IPS-15b (cell line): ENCODE data around the gene RAP2A.
A peak's percentile ranks its signal among the peaks of the same experiment; 100 is the strongest.

Experiments
- H3K27me3 ChIP-seq: one replicate; pipeline ENCODE4 v1.6.1; 2013; ENCODE audit warnings: low read length; ENCODE audit not compliant: control insufficient read depth, insufficient read depth
- H3K36me3 ChIP-seq: one replicate; pipeline ENCODE4 v1.6.1; 2013; ENCODE audit warnings: low read length; ENCODE audit not compliant: control insufficient read depth, insufficient read depth
- H3K4me1 ChIP-seq: one replicate; pipeline ENCODE4 v1.6.1; 2013; ENCODE audit warnings: mild to moderate bottlenecking, low read length; ENCODE audit not compliant: control insufficient read depth, insufficient read depth
- H3K4me3 ChIP-seq: one replicate; pipeline ENCODE4 v1.5.1; 2013; ENCODE audit warnings: low read depth, low read length
- H3K9ac ChIP-seq: one replicate; pipeline ENCODE4 v1.6.1; 2013; ENCODE audit warnings: low read depth, mild to moderate bottlenecking, low read length
- H3K9me3 ChIP-seq: one replicate; pipeline ENCODE4 v1.6.1; 2013; ENCODE audit warnings: mild to moderate bottlenecking, low read length; ENCODE audit not compliant: control insufficient read depth, insufficient read depth

Gene RAP2A

DNA sequence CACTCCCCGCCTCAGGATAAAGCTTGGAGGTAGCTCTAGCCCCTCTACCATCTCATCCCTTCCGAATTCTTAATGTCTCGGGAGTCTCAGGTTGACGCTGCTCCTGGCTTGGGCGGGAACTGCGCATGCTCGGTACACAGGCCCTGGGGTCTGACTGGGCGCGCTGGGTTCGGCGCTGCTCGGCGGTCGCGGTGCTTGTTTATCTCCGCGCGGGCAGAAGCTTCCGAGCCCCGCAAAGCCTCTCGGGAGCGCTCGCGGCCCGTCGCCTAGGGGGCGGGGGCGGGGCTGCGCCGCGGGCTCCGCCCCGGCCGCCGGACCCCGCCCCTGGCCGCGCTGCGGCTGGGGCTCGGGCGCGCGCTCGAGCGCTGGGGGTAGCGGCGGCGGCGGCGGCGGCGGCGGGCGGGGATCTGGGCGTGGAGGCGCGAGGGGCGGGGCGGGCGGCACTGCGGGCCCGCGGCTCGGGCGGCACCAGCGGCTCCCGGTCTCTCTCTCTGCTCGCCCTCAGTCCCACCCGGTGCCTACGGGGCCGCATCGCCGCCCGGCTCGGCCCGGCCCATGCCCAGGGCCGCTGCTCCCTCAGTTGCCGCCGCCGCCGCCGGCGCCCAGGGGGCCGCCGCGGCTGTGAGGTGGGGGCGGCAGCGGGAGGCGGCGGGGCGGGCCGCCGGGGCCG lies at the start of gene RAP2A:
Gene RAP2A (plus strand): TSS at position 443 of the 670 bp plus-strand sequence. CDS start 302 bp downstream, outside the sequence.
- Histone ChIP-seq H3K4me1 (peaks cover 2% of the 10 kb centered on the region), H3K9ac (peak within 1 kb of the TSS; percentile 71), H3K36me3 (no peaks in the 10 kb centered on the region), H3K4me3 (peak within 1 kb of the TSS; percentile 76), H3K9me3 (no peaks in the 10 kb centered on the region), H3K27me3 (no peaks in the 10 kb centered on the region)

DNA sequence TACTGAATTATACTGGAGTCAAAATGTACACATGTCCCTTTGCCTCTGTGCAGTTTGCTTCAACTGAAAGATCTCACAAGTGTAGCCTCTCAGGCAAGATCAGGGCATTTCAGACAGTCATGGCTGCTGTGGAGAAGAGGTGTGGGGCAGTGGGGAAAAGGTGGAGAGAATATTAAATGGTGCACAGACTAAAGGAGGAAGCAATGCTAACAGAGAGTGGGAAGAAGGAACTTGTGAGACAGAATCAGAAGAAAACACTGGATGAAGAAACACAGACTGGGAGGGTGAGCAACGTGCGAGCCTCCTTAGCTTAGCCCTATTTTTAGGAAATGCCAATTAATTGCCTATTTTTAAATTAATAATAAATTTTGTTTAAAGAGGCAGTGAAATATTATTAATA lies 49.6 kb upstream of the RAP2A start:
- H3K9ac ChIP-seq = no peak overlapping the region
- no peaks in the 10 kb centered on the region for H3K27me3 ChIP-seq
- H3K4me3 ChIP-seq = no peak overlapping the region
- H3K4me1 ChIP-seq = no peaks in the 10 kb centered on the region
- H3K36me3 ChIP-seq = no peaks in the 10 kb centered on the region
- no peaks in the 10 kb centered on the region for H3K9me3 ChIP-seq

DNA sequence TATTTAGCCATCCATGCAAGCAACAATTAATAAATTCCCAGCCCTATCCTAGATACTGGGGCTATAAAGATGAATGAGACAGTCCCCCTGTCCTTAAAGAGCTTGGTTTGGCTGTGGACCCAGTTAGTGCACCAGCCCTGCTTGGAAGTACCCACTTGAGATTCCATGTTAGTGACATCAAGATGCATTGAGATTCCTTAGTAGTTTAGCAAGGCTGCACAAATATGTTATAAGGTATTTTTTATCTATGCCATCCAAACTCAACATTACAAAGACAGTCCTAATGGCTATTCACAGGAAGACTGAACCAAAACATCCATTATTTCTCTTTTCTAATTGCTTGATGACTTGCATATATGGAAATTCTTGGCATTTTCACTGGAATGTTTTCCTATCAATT lies 48.8 kb upstream of the RAP2A start:
- H3K9me3 ChIP-seq = no peaks in the 10 kb centered on the region
- H3K4me3 ChIP-seq = no peak overlapping the region
- H3K9ac ChIP-seq = no peak overlapping the region
- H3K4me1 ChIP-seq = no peaks in the 10 kb centered on the region
- H3K27me3 ChIP-seq = no peaks in the 10 kb centered on the region
- no peaks in the 10 kb centered on the region for H3K36me3 ChIP-seq

DNA sequence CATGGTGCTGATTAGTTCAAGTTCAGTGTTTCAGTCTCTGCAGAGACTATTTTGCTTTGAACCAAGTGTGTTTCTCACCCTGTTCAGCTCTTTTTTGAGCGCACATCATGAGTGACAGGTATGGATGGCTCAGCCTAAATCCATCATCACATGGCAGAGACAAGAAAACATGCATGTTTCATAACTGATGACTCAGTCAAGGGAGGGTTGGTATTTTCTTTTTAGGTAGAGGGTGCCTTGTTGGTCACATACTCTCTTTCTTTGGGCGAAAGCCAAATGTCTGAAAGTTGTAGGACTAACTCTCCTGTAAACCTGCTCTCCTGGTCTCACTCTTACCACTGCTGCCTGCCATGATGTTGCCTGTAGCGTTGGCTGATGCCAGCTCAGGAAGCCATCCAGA lies 48.1 kb upstream of the RAP2A start:
- H3K27me3 ChIP-seq = no peaks in the 10 kb centered on the region
- H3K9me3 ChIP-seq = no peaks in the 10 kb centered on the region
- no peaks in the 10 kb centered on the region for H3K4me1 ChIP-seq
- no peaks in the 10 kb centered on the region for H3K36me3 ChIP-seq
- no peak overlapping the region for H3K4me3 ChIP-seq
- H3K9ac ChIP-seq = no peak overlapping the region

DNA sequence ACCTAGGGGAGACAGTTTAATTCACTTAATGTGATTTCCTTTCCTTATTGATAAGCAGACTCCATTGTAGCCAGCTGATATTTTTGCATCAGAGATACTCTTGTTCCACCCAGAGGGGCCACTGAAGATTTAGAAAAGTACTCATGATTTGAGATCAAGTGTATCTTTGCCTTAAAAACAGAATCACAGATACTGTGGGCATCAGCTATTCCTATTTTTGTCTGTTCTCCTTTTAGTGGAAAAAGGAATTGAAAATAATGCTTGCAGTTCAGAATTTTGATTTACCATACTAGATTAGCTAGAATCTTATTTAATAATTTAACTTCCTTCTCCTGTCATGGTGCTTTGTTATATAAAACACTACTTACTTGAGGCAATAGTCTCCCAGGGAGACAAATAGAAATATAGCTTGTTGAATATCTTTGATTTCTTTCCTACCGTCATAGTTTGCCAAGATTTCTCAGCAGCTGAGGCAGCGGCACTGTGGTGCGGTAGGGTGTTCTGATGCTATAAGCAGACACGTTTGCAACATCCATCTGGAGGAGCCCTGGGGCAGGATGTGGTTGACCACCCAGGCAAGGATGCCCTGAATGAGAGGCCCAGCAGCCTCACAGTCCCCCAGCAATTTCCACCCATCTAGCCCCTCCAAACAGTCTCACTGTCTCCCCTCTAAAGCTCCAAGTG lies 47.0 kb upstream of the RAP2A start:
- Histone ChIP-seq H3K9ac (no peak overlapping the region), H3K4me3 (no peak overlapping the region), H3K9me3 (no peaks in the 10 kb centered on the region), H3K27me3 (no peaks in the 10 kb centered on the region), H3K4me1 (no peaks in the 10 kb centered on the region), H3K36me3 (no peaks in the 10 kb centered on the region)

DNA sequence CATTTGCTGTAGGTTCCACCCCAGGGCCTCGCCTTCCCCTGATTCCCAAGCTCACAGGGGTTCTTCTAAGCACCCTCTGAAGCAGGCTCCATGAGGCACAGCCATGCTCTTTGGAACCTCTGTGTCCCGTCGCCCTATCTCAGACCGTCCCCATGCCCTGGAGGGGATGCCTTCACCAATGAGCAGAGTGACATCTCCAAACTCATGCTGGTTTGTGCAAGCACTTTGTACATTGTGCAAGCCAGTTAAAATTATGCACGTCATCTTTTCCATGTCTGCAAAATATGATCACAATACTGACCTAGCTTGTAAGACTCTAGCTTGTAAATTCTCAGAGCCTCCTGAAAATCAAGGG lies 46.5 kb upstream of the RAP2A start:
- no peak overlapping the region for H3K4me3 ChIP-seq
- no peaks in the 10 kb centered on the region for H3K9me3 ChIP-seq
- H3K36me3 ChIP-seq = no peaks in the 10 kb centered on the region
- H3K27me3 ChIP-seq = no peaks in the 10 kb centered on the region
- no peaks in the 10 kb centered on the region for H3K4me1 ChIP-seq
- H3K9ac ChIP-seq = no peak overlapping the region

DNA sequence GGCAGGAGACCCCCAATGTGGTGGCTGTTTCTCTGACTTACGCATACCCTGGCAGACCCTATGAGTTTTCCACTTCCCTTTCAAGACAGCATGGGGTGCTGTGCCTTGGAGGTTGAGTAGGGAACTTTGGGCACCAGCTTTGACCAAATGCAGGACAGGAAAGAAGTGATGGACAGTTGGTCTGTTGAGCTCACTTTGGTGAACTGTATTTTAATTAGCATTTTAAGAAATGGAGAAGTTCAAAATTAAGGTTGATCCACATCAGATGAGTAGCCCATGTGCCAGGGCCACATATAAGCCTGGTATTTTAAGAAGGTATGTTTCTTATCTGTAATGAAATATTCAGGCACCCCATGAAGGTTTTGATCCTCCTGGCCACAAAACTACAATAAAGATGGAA lies 46.1 kb upstream of the RAP2A start:
- Histone ChIP-seq H3K9me3 (no peaks in the 10 kb centered on the region), H3K4me3 (no peak overlapping the region), H3K4me1 (no peaks in the 10 kb centered on the region), H3K9ac (no peak overlapping the region), H3K36me3 (no peaks in the 10 kb centered on the region), H3K27me3 (no peaks in the 10 kb centered on the region)

DNA sequence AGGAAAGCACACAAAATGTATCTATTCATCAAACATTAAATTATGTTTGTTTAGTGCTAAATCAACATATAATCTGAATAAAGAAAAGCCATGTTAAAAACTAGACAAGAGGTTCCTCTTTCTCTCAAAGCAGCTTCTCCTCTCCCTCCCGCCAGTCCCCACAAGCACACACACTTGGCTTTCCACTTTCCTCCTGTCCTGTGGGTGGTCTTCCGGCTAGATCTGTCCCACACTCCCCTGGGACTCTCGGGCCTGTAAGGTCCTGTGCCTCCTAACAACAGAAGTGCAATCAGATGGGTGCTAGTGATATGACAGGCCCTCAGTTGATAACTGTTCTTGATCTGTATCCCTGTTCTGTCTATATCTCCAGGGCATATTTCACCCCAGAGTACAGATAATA lies 45.6 kb upstream of the RAP2A start:
- H3K9ac ChIP-seq = no peak overlapping the region
- H3K4me3 ChIP-seq = no peak overlapping the region
- H3K4me1 ChIP-seq = no peaks in the 10 kb centered on the region
- H3K36me3 ChIP-seq = no peaks in the 10 kb centered on the region
- H3K27me3 ChIP-seq = no peaks in the 10 kb centered on the region
- no peaks in the 10 kb centered on the region for H3K9me3 ChIP-seq

DNA sequence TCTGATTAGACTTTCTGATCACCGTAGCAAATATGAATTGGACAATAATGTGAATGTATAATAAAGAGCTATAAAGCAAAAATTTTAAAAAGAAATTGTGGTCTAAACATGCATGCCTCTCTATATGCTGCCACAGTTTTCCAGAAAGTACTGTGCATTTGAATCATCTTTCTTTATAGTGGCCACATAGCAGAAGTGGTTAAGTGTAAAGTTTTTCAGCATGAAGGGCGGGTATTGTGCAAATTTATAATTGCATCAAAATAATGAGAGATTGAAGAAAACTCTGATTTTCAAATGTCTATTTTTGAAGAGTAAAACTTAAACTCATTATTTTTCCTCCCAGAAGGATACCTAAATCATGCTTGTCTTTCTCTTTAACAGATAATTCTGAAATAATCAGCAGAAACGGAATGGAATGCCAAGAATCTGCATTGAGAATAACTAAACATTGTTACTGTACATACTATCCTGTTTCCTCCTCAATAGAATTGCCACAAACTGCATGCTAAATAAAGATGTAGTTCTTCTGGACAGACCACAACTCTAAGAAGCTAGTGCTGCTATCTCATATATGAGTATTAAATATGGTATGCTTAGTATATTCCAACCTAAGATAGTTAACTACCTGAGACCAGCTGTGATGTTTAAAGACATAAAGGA lies 42.9 kb upstream of the RAP2A start:
- H3K9me3 ChIP-seq = no peaks in the 10 kb centered on the region
- no peaks in the 10 kb centered on the region for H3K4me1 ChIP-seq
- H3K27me3 ChIP-seq = no peaks in the 10 kb centered on the region
- H3K9ac ChIP-seq = no peak overlapping the region
- no peaks in the 10 kb centered on the region for H3K36me3 ChIP-seq
- no peak overlapping the region for H3K4me3 ChIP-seq

DNA sequence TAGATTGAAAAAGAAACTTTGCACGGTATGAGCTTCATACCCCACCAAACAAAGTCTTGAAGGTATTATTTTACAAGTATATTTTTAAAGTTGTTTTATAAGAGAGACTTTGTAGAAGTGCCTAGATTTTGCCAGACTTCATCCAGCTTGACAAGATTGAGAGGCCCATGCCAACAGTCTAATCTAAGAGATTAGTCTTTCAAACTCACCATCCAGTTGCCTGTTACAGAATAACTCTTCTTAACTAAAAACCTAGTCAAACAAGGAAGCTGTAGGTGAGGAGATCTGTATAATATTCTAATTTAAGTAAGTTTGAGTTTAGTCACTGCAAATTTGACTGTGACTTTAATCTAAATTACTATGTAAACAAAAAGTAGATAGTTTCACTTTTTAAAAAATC lies 41.9 kb upstream of the RAP2A start:
- Histone ChIP-seq H3K4me1 (no peaks in the 10 kb centered on the region), H3K9ac (no peak overlapping the region), H3K9me3 (no peaks in the 10 kb centered on the region), H3K4me3 (no peak overlapping the region), H3K27me3 (no peaks in the 10 kb centered on the region), H3K36me3 (no peaks in the 10 kb centered on the region)

DNA sequence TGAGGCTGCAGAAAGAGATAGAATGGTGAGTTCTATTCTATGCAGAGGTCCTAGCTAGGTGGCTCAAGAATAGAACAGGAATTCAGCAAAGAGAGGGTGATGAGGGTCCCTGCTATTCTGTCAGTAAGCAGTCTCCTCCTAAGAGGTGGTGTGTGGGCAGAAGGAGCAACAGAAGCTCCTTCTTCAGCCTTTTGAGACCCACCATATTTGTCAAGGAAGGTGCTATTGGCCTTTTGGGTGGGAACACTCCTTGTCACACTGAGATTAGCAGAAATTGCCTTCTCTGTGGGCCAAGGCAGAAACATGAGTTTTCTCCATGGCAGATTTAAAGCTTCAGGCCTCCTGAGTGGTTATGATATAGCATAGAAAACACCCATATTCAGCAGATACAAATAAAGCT lies 39.4 kb upstream of the RAP2A start:
- no peak overlapping the region for H3K4me3 ChIP-seq
- H3K4me1 ChIP-seq = no peaks in the 10 kb centered on the region
- no peaks in the 10 kb centered on the region for H3K27me3 ChIP-seq
- no peak overlapping the region for H3K9ac ChIP-seq
- no peaks in the 10 kb centered on the region for H3K9me3 ChIP-seq
- H3K36me3 ChIP-seq = no peaks in the 10 kb centered on the region
